GM12801 (cell line): Measurements from ENCODE around the gene DDAH1.

Experiments
- CTCF ChIP-seq: IDR thresholded peaks from one replicate; pipeline ENCODE4 v1.5.1; 2011; ENCODE audit warnings: control low read depth; ENCODE audit not compliant: insufficient read length; ENCODE audit errors: extremely low read depth

The DDAH1 gene

GRCh38 chr1:85494904-85495266 lies 29.9 kb upstream of the DDAH1 start:
- no peak for TF ChIP-seq CTCF

GRCh38 chr1:85494074-85494903 lies 29.3 kb upstream of the DDAH1 start:
- TF ChIP-seq CTCF = no peak

- no peak for TF ChIP-seq CTCF
Observed at GRCh38 chr1:85490270-85490985, 25.5 kb upstream of the DDAH1 start.

- no peak for TF ChIP-seq CTCF
Observed at GRCh38 chr1:85488126-85488525, 23.2 kb upstream of the DDAH1 start.

GRCh38 chr1:85485516-85485915 lies 20.6 kb upstream of the DDAH1 start:
- no peak for TF ChIP-seq CTCF

- TF ChIP-seq CTCF = no peak
Observed at GRCh38 chr1:85484716-85485115, 19.8 kb upstream of the DDAH1 start.

- no peak for TF ChIP-seq CTCF
Observed at GRCh38 chr1:85484264-85484663, 19.3 kb upstream of the DDAH1 start.
